Neural crest cell (in vitro differentiated cells): ENCODE results near the gene CCL25. TPM values are rescaled to one million over a fixed set of nuclear protein-coding genes. Genes with fewer than 3 reads are reported as not detected.

Experiments used
- DNase-seq: peaks from one replicate; pipeline ENCODE4 v3.0.0; 2021; ENCODE audit warnings: low read depth, mixed read lengths, low spot score
- H3K27ac Mint-ChIP-seq: one replicate; pipeline ENCODE4 v1.8.0; 2021; ENCODE audit warnings: mild to moderate bottlenecking, mixed read lengths; ENCODE audit not compliant: unreplicated experiment
- H3K27me3 Mint-ChIP-seq: 2 replicates; pipeline ENCODE4 v1.8.0; 2021; ENCODE audit warnings: low read depth, mild to moderate bottlenecking, mixed read lengths
- H3K36me3 Mint-ChIP-seq: 2 replicates; pipeline ENCODE4 v1.8.0; 2021; ENCODE audit warnings: low read depth, mild to moderate bottlenecking, mixed read lengths
- H3K4me1 Mint-ChIP-seq: 2 replicates; pipeline ENCODE4 v1.8.0; 2021; ENCODE audit warnings: mixed read lengths
- H3K4me3 Mint-ChIP-seq: one replicate; pipeline ENCODE4 v1.8.0; 2021; ENCODE audit warnings: mild to moderate bottlenecking, mixed read lengths
- H3K9me3 Mint-ChIP-seq: 2 replicates; pipeline ENCODE4 v1.8.0; 2021; ENCODE audit warnings: mixed read lengths
- long read RNA-seq: library from polyadenylated mRNA; unstranded; transcript quantifications from one replicate; pipeline ENCODE4 v2.0.0, GENCODE V29; 2020
- total RNA-seq: library from RNA; stranded (reverse); gene quantifications from 2 replicates; pipeline ENCODE4 v1.2.1, GENCODE V29; 2021
- TF ChIP-seq, protein P1 (sequence below): fragments of 200-600 bp; sonication (generic); conservative IDR thresholded peaks from 2 replicates; pipeline ENCODE4 v1.5.0; 2021; ENCODE audit warnings: antibody characterized with exemption, mild to moderate bottlenecking

Gene CCL25
- total RNA-seq, result not detected in 2 replicates
- long read RNA-seq, result 0 reads

DNA sequence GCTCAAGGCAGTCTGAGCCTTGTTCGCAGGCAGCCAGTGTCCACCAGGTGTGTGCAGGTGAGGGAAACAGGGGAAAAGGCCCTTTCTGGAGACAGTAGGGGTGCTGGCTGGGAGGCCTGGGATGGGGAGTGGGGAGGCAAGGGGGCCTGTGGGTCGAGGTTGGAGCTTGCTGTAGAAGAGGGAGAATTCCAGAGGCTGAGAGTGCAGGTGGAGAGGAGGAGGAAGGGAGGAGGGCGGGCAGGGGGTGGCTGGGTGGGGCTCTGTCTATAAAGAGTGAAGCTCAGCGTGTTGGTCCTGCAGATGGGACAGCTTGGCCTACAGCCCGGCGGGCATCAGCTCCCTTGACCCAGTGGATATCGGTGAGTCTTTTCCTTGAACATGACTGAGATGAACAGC, at the start of gene CCL25:
Gene CCL25 (plus strand): TSS at position 297 of the 396 bp plus-strand sequence. CDS start 290 bp downstream, outside the sequence.
- TF ChIP-seq, protein P1, sequence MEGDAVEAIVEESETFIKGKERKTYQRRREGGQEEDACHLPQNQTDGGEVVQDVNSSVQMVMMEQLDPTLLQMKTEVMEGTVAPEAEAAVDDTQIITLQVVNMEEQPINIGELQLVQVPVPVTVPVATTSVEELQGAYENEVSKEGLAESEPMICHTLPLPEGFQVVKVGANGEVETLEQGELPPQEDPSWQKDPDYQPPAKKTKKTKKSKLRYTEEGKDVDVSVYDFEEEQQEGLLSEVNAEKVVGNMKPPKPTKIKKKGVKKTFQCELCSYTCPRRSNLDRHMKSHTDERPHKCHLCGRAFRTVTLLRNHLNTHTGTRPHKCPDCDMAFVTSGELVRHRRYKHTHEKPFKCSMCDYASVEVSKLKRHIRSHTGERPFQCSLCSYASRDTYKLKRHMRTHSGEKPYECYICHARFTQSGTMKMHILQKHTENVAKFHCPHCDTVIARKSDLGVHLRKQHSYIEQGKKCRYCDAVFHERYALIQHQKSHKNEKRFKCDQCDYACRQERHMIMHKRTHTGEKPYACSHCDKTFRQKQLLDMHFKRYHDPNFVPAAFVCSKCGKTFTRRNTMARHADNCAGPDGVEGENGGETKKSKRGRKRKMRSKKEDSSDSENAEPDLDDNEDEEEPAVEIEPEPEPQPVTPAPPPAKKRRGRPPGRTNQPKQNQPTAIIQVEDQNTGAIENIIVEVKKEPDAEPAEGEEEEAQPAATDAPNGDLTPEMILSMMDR, result no peak
- peaks cover 5% of the 10 kb centered on the region for H3K4me1 Mint-ChIP-seq
- no peak for DNase-seq
- H3K27ac Mint-ChIP-seq, result no peak within 1 kb of the TSS
- H3K36me3 Mint-ChIP-seq, result no peaks in the 10 kb centered on the region
- no peaks in the 10 kb centered on the region for H3K9me3 Mint-ChIP-seq
- H3K27me3 Mint-ChIP-seq, result peaks cover 15% of the 10 kb centered on the region
- H3K4me3 Mint-ChIP-seq, result no peak within 1 kb of the TSS

DNA sequence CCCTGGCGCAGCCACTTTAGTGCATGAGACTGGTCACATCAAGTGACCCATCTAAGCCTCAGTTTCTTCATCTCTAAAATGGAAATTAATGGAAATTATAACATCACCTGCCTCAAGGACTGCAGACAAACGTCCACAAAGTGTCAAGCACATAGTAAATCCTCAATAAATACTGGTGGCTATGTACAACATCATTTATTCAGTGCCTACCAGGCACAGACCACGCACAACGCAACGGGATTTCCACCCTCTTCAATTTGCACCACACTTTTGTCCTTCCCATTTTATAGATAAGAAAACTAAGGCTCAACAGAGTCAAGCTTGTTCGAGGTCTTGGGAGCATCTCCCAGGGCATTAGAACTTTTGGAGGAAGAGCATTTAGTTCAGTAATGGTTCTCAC, 48.6 kb upstream of the CCL25 start:
- H3K36me3 Mint-ChIP-seq, result peaks cover 2% of the 10 kb centered on the region
- H3K27ac Mint-ChIP-seq, result no peak overlapping the region
- TF ChIP-seq, protein P1, result no peak
- H3K27me3 Mint-ChIP-seq, result no peaks in the 10 kb centered on the region
- DNase-seq, result no peak
- peak overlapping the region; percentile 95 for H3K4me3 Mint-ChIP-seq
- peaks cover 43% of the 10 kb centered on the region for H3K4me1 Mint-ChIP-seq
- no peaks in the 10 kb centered on the region for H3K9me3 Mint-ChIP-seq

GRCh38 chr19:8004723-8005513, 47.6 kb upstream of the CCL25 start:
- peaks cover 40% of the 10 kb centered on the region for H3K4me1 Mint-ChIP-seq
- peaks cover 2% of the 10 kb centered on the region for H3K36me3 Mint-ChIP-seq
- H3K27me3 Mint-ChIP-seq, result no peaks in the 10 kb centered on the region
- peak overlapping the region; percentile 95 for H3K4me3 Mint-ChIP-seq
- H3K9me3 Mint-ChIP-seq, result no peaks in the 10 kb centered on the region
- peak; percentile 9 for DNase-seq
- TF ChIP-seq, protein P1, result no peak
- H3K27ac Mint-ChIP-seq, result peak overlapping the region; percentile 99

DNA sequence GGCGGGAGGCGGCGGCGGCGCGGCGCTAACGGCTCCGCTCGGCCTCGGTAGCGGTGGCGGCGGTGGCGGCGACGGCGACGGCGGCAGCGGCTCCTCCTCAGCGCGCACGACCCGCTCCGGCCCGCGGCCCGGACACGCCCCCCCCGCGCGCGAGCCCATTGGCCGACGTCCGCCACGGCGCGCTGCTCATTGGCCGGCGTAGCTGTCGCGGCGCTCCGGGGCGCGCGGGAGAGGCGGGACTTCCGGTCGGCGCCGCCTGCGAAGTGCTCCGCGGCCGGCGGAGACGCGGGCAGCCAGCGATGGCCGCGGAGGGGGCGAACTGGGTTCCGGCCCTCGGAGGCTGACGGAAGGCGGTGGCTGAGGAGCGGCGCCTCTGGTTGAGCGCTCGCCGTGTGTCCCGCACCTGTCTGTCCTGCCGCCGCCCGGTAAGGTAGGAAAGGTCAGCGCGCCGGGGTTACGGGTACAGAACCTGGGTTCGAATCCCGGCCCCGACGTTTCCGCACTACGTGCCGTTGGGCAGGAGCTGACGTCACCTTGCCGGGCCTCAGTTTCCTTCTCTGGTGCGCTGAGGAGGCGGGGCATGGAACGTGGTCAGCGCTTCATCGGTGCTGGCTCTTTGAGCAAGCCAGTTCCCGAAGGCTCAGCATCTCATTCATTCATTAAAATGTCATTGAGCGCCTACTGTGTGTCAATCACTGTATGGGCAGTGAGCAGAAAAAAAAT, 46.9 kb upstream of the CCL25 start, which contains the start of gene ELAVL1:
Gene ELAVL1 (minus strand): TSS at position 108 of the 723 bp plus-strand sequence. CDS start 13,826 bp downstream, outside the sequence.
- Mint-ChIP-seq H3K36me3 (peaks cover 2% of the 10 kb centered on the region), H3K27ac (peak within 1 kb of the TSS; percentile 99), H3K9me3 (no peaks in the 10 kb centered on the region), H3K4me3 (peak within 1 kb of the TSS; percentile 95), H3K27me3 (no peaks in the 10 kb centered on the region), H3K4me1 (peaks cover 36% of the 10 kb centered on the region)
- TF ChIP-seq, protein P1, result no peak
- DNase-seq, result peak; percentile 88

DNA sequence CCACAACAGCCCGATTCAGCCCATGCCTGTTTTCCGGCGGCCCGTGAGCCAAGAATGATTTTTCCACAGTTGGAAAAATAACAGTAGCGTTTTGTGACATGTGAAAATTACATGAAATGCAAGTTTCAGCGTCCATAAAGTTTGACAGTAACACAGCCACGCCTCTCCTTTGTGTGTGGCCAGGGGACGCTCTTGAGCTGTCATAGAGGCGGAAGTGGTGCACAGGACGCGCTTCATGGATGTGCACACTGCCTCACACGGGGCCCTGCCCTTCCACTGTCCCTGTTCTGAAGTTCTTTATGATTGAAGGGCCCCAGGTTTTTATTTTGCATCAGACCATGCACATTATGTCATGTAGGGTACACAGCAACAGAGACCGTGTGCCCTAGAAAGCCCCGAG, 34.8 kb upstream of the CCL25 start:
- Mint-ChIP-seq H3K9me3 (no peaks in the 10 kb centered on the region), H3K27me3 (no peaks in the 10 kb centered on the region), H3K27ac (no peak overlapping the region), H3K4me1 (peaks cover 5% of the 10 kb centered on the region), H3K36me3 (no peaks in the 10 kb centered on the region), H3K4me3 (no peak overlapping the region)
- TF ChIP-seq, protein P1, result peak; percentile 46
- DNase-seq, result no peak
